ENCODE measurements around the gene FLOT2. TPM values are rescaled to one million over a fixed set of nuclear protein-coding genes. Genes with fewer than 3 reads are reported as not detected.

The FLOT2 gene
- total and polyA plus RNA-seq, 2 of the 8 experiments (the other 6 are each of a cell fraction or from before 2014, with no cell fraction given) = 116 to 189 TPM

- TF ChIP-seq SIN3A (conservative IDR thresholded peaks at IDR 0.05 in 1 of 2, IDR thresholded peaks at IDR 0.05 in 1 of 2; ENCODE audit: low read depth in 1 of 2, low read length in 2 of 2) (peak in 1 of 2 experiments; percentile 90; a peak in 3 of 4 replicates), KDM5A (IDR thresholded peaks at IDR 0.05; ENCODE audit: low read length) (no peak), SP4 (IDR thresholded peaks at IDR 0.05; ENCODE audit: low read length) (peak; percentile 85; the same call in 1 of the 2 replicates), JUN (IDR thresholded peaks at IDR 0.05; ENCODE audit: low read depth, low read length) (no peak), EP300 (IDR thresholded peaks at IDR 0.05; ENCODE audit: borderline replicate concordance in 1 of 2, low read depth in 2 of 2, low read length in 2 of 2) (peak in 1 of 2 experiments; percentile 65; a peak in 1 of 3 replicates), EZH2 (IDR thresholded peaks at IDR 0.05; ENCODE audit: low read depth, low read length, severe bottlenecking) (no peak), EGR1 (IDR thresholded peaks at IDR 0.05; ENCODE audit: borderline replicate concordance, low read depth, low read length) (peak; percentile 90), JUND (IDR thresholded peaks at IDR 0.05; ENCODE audit: low read length) (peak; percentile 58; the same call in 1 of the 2 replicates), SRF (IDR thresholded peaks at IDR 0.05; ENCODE audit: low read depth, low read length) (peak; percentile 70), GABPA (IDR thresholded peaks at IDR 0.05; ENCODE audit: borderline replicate concordance, insufficient read depth, low read length) (no peak), CREB1 (IDR thresholded peaks at IDR 0.05) (peak; percentile 87), TAF7 (optimal IDR thresholded peaks at IDR 0.05; ENCODE audit: borderline replicate concordance, low read depth, low read length) (peak; percentile 99), CTBP2 (IDR thresholded peaks at IDR 0.05; ENCODE audit: borderline replicate concordance, insufficient read depth, insufficient read length, low read length) (peak; percentile 92), CTCF (IDR thresholded peaks at IDR 0.05; ENCODE audit: control extremely low read depth in 1 of 3, insufficient read depth in 1 of 3, low read depth in 1 of 3, low read length in 3 of 3) (peak; percentile 76 to 100 (median 99)), NANOG (IDR thresholded peaks at IDR 0.05; ENCODE audit: insufficient read depth, low read depth, low read length, poor library complexity, severe bottlenecking) (peak; percentile 61), BCL11A (IDR thresholded peaks at IDR 0.05; ENCODE audit: low read depth in 2 of 2, low read length in 2 of 2) (no peak)
Measured at GRCh38 chr17:28902819-28903545, 5.4 kb upstream of the FLOT2 start, which contains the start of gene DHRS13 (continued).

All from H1 (cell line).